Neural progenitor cell (in vitro differentiated cells): ENCODE data around the gene PREX1. TPM values are rescaled to one million over a fixed set of nuclear protein-coding genes. Genes with fewer than 3 reads are reported as not detected.
"Not testable (repeated sequence)": the region's sequence is repeated elsewhere in the genome, so short reads cannot be mapped to it uniquely, and the experiment has no call there.

Experiments used
- DNase-seq: peaks from one replicate; pipeline ENCODE4 v3.0.0-alpha.2; 2016; ENCODE audit warnings: low spot score
- H2AFZ ChIP-seq: fragments of 200-600 bp; sonication (generic); replicated peaks from 2 replicates; pipeline ENCODE4 v1.6.1; 2016; ENCODE audit warnings: antibody characterized with exemption
- H3F3A ChIP-seq: fragments of 200-600 bp; sonication (generic); 2 replicates; pipeline ENCODE4 v1.6.1; 2016; ENCODE audit warnings: antibody characterized with exemption, low read depth
- H3K27ac ChIP-seq: fragments of 200-600 bp; sonication (generic); 2 replicates; pipeline ENCODE4 v1.5.1; 2016; ENCODE audit warnings: mild to moderate bottlenecking
- H3K27me3 ChIP-seq: fragments of 200-600 bp; sonication (generic); 2 replicates; pipeline ENCODE4 v1.6.1; 2016; ENCODE audit warnings: mild to moderate bottlenecking, moderate library complexity
- H3K36me3 ChIP-seq: fragments of 200-600 bp; sonication (generic); 2 replicates; pipeline ENCODE4 v1.5.1; 2016
- H3K4me1 ChIP-seq: fragments of 200-600 bp; sonication (generic); 2 replicates; pipeline ENCODE4 v1.6.1; 2016; ENCODE audit warnings: mixed run types
- H3K4me2 ChIP-seq: fragments of 200-600 bp; sonication (generic); 2 replicates; pipeline ENCODE4 v1.6.1; 2016
- H3K4me3 ChIP-seq: fragments of 200-600 bp; sonication (generic); 2 replicates; pipeline ENCODE4 v1.5.1; 2016
- H3K79me2 ChIP-seq: fragments of 200-600 bp; sonication (generic); 2 replicates; pipeline ENCODE4 v1.6.1; 2016; ENCODE audit warnings: low read depth
- H3K9ac ChIP-seq: fragments of 200-600 bp; sonication (generic); 2 replicates; pipeline ENCODE4 v1.6.1; 2016
- H3K9me3 ChIP-seq: fragments of 200-600 bp; sonication (generic); 2 replicates; pipeline ENCODE4 v1.5.1; 2016; ENCODE audit warnings: low read depth
- H4K20me1 ChIP-seq: fragments of 200-600 bp; sonication (generic); 2 replicates; pipeline ENCODE4 v1.6.1; 2016; ENCODE audit warnings: low read depth
- H3K27ac Mint-ChIP-seq: 3 replicates; pipeline ENCODE4 v1.8.0; 2021; ENCODE audit warnings: mixed read lengths
- H3K27me3 Mint-ChIP-seq: 2 replicates; pipeline ENCODE4 v1.8.0; 2022; ENCODE audit warnings: low read depth, mild to moderate bottlenecking, inconsistent platforms, moderate library complexity, mixed read lengths; ENCODE audit not compliant: insufficient read depth
- H3K36me3 Mint-ChIP-seq: 3 replicates; pipeline ENCODE4 v1.8.0; 2021; ENCODE audit warnings: mixed read lengths
- H3K4me1 Mint-ChIP-seq: 3 replicates; pipeline ENCODE4 v1.8.0; 2021; ENCODE audit warnings: mixed read lengths
- H3K4me3 Mint-ChIP-seq: 3 replicates; pipeline ENCODE4 v1.8.0; 2021; ENCODE audit warnings: mild to moderate bottlenecking, moderate library complexity, mixed read lengths
- H3K9me3 Mint-ChIP-seq: 3 replicates; pipeline ENCODE4 v1.8.0; 2020; ENCODE audit warnings: mixed read lengths
- EZH2 ChIP-seq: fragments of 200-600 bp; sonication (generic); IDR thresholded peaks from 2 replicates; pipeline ENCODE4 v1.6.1; 2017; ENCODE audit warnings: antibody characterized with exemption, mild to moderate bottlenecking, moderate library complexity
- EZH2phosphoT487 ChIP-seq: fragments of 200-600 bp; sonication (generic); IDR thresholded peaks from 2 replicates; pipeline ENCODE4 v1.6.1; 2017; ENCODE audit warnings: antibody characterized with exemption
- total RNA-seq: library from RNA; depleted of rRNA; stranded (reverse); fragments of >200 nt; gene quantifications from 2 replicates; pipeline ENCODE4 v1.2.3, GENCODE V29; 2015; ENCODE audit warnings: low replicate concordance
- TF ChIP-seq, protein P1 (sequence below): fragments of 200-600 bp; sonication (generic); IDR thresholded peaks from 2 replicates; pipeline ENCODE4 v1.5.1; 2017; ENCODE audit warnings: antibody characterized with exemption, mild to moderate bottlenecking

Gene PREX1
- total RNA-seq, 1 donor from 2014 or later: 4.5 TPM

DNA sequence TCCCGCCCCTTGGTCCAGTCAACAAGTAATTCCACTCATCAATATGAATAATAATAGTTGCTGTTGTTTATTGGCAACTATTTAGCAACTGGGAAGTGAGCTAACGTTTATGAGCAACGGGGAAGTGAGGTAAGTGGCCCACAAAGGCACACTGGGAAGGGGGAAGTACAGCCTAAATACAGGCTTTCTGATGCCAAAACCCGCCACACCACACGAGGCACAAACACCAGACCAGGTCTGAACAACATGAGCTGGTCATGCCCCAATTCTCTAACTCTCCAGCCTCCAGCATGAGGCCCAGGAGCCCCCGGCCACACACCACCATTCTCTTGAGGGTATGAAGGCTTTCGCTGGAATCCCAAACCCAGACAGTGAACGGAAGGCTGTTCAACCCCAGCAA lies 50.8 kb downstream of the PREX1 start:
- H3K27me3 ChIP-seq: no peaks in the 10 kb centered on the region
- DNase-seq: no peak
- no peak overlapping the region for H3K4me3 ChIP-seq
- H3K4me2 ChIP-seq: no peak overlapping the region
- H2AFZ ChIP-seq: no peak overlapping the region
- Mint-ChIP-seq H3K4me3 (no peak overlapping the region), H3K36me3 (peaks cover 37% of the 10 kb centered on the region), H3K27me3 (peaks cover 2% of the 10 kb centered on the region), H3K4me1 (peaks cover 35% of the 10 kb centered on the region), H3K9me3 (peaks cover 41% of the 10 kb centered on the region), H3K27ac (peak overlapping the region; percentile 93)
- H3F3A ChIP-seq: no peaks in the 10 kb centered on the region
- no peak overlapping the region for H3K9ac ChIP-seq
- H4K20me1 ChIP-seq: no peaks in the 10 kb centered on the region
- no peak for TF ChIP-seq EZH2phosphoT487
- TF ChIP-seq EZH2: no peak
- TF ChIP-seq, protein P1, sequence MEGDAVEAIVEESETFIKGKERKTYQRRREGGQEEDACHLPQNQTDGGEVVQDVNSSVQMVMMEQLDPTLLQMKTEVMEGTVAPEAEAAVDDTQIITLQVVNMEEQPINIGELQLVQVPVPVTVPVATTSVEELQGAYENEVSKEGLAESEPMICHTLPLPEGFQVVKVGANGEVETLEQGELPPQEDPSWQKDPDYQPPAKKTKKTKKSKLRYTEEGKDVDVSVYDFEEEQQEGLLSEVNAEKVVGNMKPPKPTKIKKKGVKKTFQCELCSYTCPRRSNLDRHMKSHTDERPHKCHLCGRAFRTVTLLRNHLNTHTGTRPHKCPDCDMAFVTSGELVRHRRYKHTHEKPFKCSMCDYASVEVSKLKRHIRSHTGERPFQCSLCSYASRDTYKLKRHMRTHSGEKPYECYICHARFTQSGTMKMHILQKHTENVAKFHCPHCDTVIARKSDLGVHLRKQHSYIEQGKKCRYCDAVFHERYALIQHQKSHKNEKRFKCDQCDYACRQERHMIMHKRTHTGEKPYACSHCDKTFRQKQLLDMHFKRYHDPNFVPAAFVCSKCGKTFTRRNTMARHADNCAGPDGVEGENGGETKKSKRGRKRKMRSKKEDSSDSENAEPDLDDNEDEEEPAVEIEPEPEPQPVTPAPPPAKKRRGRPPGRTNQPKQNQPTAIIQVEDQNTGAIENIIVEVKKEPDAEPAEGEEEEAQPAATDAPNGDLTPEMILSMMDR: no peak
- H3K4me1 ChIP-seq: peaks cover 3% of the 10 kb centered on the region
- H3K27ac ChIP-seq: no peak overlapping the region
- H3K9me3 ChIP-seq: peaks cover 7% of the 10 kb centered on the region
- H3K79me2 ChIP-seq: no peaks in the 10 kb centered on the region
- no peaks in the 10 kb centered on the region for H3K36me3 ChIP-seq

DNA sequence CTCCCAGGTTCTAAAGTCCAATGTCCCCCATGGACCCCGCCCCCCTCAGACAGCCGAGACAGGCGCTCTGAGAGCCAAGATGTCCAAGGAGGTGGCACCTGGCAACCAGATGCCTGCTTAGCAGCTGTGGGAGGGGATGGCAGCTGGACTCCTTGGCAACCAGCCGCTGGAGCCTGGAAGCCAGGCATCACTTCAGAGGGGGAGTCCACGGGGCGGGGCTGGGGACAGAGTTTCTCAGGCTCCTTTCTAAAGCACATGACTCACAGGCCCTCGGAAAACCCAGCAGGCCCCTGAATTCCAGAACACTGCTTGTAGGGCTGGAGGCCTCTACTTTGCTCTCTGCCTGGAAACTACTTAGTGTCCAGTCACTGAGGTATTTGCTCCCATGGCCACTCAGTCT lies 51.5 kb downstream of the PREX1 start:
- H3F3A ChIP-seq: no peaks in the 10 kb centered on the region
- no peak overlapping the region for H3K27ac ChIP-seq
- H2AFZ ChIP-seq: no peak overlapping the region
- Mint-ChIP-seq H3K4me3 (peak overlapping the region; percentile 49), H3K9me3 (peaks cover 41% of the 10 kb centered on the region), H3K27ac (peak overlapping the region; percentile 93), H3K27me3 (no peaks in the 10 kb centered on the region), H3K4me1 (peaks cover 37% of the 10 kb centered on the region), H3K36me3 (peaks cover 35% of the 10 kb centered on the region)
- H4K20me1 ChIP-seq: no peaks in the 10 kb centered on the region
- H3K9ac ChIP-seq: no peak overlapping the region
- H3K4me2 ChIP-seq: no peak overlapping the region
- peaks cover 7% of the 10 kb centered on the region for H3K9me3 ChIP-seq
- TF ChIP-seq EZH2 (no peak), EZH2phosphoT487 (no peak)
- TF ChIP-seq, protein P1: no peak
- no peaks in the 10 kb centered on the region for H3K36me3 ChIP-seq
- DNase-seq: no peak
- no peaks in the 10 kb centered on the region for H3K4me1 ChIP-seq
- no peak overlapping the region for H3K4me3 ChIP-seq
- no peaks in the 10 kb centered on the region for H3K27me3 ChIP-seq
- no peaks in the 10 kb centered on the region for H3K79me2 ChIP-seq

DNA sequence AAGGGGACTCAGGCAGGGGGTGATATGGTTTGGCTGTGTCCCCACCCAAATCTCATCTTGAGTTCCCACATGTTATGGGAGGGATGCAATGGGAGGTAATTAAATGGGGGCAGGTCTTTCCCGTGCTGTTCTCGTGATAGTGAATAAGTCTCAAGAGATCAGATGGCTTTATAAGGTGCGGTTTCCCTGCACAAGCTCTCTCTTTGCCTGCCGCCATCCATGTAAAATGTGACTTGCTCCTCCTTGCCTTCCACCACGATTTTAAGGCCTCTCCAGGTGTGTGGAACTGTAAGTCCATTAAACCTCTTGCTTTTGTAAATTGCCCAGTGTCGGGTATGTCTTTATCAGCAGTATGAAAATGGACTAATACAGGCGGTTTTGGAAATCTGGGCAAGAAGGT lies 52.3 kb downstream of the PREX1 start:
- H3K4me3 ChIP-seq, H3K4me3 Mint-ChIP-seq, H3K27ac ChIP-seq, H3F3A ChIP-seq, H3K4me2 ChIP-seq, H3K36me3 ChIP-seq, H3K4me1 ChIP-seq, H3K27me3 Mint-ChIP-seq, H3K9ac ChIP-seq, H2AFZ ChIP-seq, H3K9me3 ChIP-seq, H3K27ac Mint-ChIP-seq, H3K27me3 ChIP-seq, DNase-seq, H4K20me1 ChIP-seq, H3K79me2 ChIP-seq: not testable (repeated sequence)
- Mint-ChIP-seq H3K4me1 (peaks cover 39% of the 10 kb centered on the region), H3K9me3 (peaks cover 37% of the 10 kb centered on the region), H3K36me3 (peaks cover 30% of the 10 kb centered on the region)

DNA sequence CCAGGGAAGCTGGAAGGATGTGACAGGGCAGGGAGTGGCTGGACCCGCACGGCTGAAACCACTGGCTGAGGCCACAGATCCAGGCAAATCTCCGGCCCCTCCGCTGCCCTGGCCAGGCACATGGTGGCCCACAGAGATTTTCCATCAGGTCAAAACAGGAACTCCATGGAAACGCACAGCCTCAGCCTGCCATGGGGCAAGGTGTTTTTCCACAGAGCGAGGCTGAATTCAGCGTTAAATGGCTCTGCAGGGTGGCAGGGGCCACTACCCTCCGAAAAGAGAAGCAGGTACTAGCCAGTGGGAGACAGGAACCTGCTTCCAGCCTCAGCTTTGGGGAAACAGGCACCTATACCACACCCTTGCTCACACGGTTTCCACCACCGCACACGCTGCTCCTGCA lies 53.1 kb downstream of the PREX1 start:
- peaks cover 46% of the 10 kb centered on the region for H3K4me1 Mint-ChIP-seq
- Histone ChIP-seq H3K9ac (no peak overlapping the region), H2AFZ (no peak overlapping the region), H3K4me2 (no peak overlapping the region), H3K27ac (no peak overlapping the region), H3K4me1 (no peaks in the 10 kb centered on the region), H3K79me2 (no peaks in the 10 kb centered on the region), H3K27me3 (no peaks in the 10 kb centered on the region), H3K36me3 (no peaks in the 10 kb centered on the region), H3K4me3 (no peak overlapping the region), H3K9me3 (peaks cover 5% of the 10 kb centered on the region), H3F3A (no peaks in the 10 kb centered on the region), H4K20me1 (no peaks in the 10 kb centered on the region)
- H3K4me3 Mint-ChIP-seq: no peak overlapping the region
- TF ChIP-seq, protein P1: no peak
- TF ChIP-seq EZH2: no peak
- no peak for TF ChIP-seq EZH2phosphoT487
- no peak for DNase-seq
- peaks cover 26% of the 10 kb centered on the region for H3K36me3 Mint-ChIP-seq
- no peaks in the 10 kb centered on the region for H3K27me3 Mint-ChIP-seq
- peaks cover 32% of the 10 kb centered on the region for H3K9me3 Mint-ChIP-seq
- peak overlapping the region; percentile 83 for H3K27ac Mint-ChIP-seq
